Mesothelial cell of epicardium (in vitro differentiated cells): Measurements from ENCODE around the gene C4orf54. TPM values are rescaled to one million over a fixed set of nuclear protein-coding genes. Genes with fewer than 3 reads are reported as not detected.

ENCODE experiments used
- DNase-seq, 2 experiments: peaks; one replicate each; pipeline ENCODE4 v3.0.0; 2021; ENCODE audit warnings: low spot score in 2 of 2; ENCODE audit not compliant: unreplicated experiment in 2 of 2
- H3K27ac Mint-ChIP-seq: 2 replicates; pipeline ENCODE4 v1.8.0; 2021; ENCODE audit warnings: mixed read lengths
- H3K27me3 Mint-ChIP-seq: 2 replicates; pipeline ENCODE4 v1.8.0; 2021; ENCODE audit warnings: low read depth, mixed read lengths
- H3K36me3 Mint-ChIP-seq: 2 replicates; pipeline ENCODE4 v1.8.0; 2021; ENCODE audit warnings: mixed read lengths
- H3K4me1 Mint-ChIP-seq: 2 replicates; pipeline ENCODE4 v1.8.0; 2021; ENCODE audit warnings: mixed read lengths
- H3K4me3 Mint-ChIP-seq: 2 replicates; pipeline ENCODE4 v1.8.0; 2021; ENCODE audit warnings: mild to moderate bottlenecking, moderate library complexity, mixed read lengths
- H3K9me3 Mint-ChIP-seq: 2 replicates; pipeline ENCODE4 v1.8.0; 2021; ENCODE audit warnings: mixed read lengths
- CTCF ChIP-seq: fragments of 200-600 bp; sonication (generic); IDR thresholded peaks from one replicate; pipeline ENCODE4 v1.5.0; 2021; ENCODE audit warnings: antibody characterized with exemption; ENCODE audit not compliant: unreplicated experiment
- total RNA-seq: library from RNA; stranded (reverse); gene quantifications from 3 replicates; pipeline ENCODE4 v1.2.1, GENCODE V29; 2021

C4orf54 gene
- total RNA-seq, 1 donor from 2014 or later, result 0.04 TPM

- Mint-ChIP-seq H3K4me1 (no peaks in the 10 kb centered on the region), H3K9me3 (no peaks in the 10 kb centered on the region), H3K27ac (no peak overlapping the region), H3K36me3 (no peaks in the 10 kb centered on the region), H3K27me3 (no peaks in the 10 kb centered on the region), H3K4me3 (no peak overlapping the region)
- no peak for TF ChIP-seq CTCF
- no peak for DNase-seq
These were observed 4.3 kb upstream of the C4orf54 start for GRCh38 chr4:99661907-99662306.

- Mint-ChIP-seq H3K27ac (no peak overlapping the region), H3K9me3 (no peaks in the 10 kb centered on the region), H3K4me1 (peaks cover 5% of the 10 kb centered on the region), H3K27me3 (peaks cover 2% of the 10 kb centered on the region), H3K4me3 (no peak overlapping the region), H3K36me3 (no peaks in the 10 kb centered on the region)
- DNase-seq, result no peak
- no peak for TF ChIP-seq CTCF
These were observed 1.0 kb upstream of the C4orf54 start for GRCh38 chr4:99658666-99659065.

- no peak overlapping the region for H3K27ac Mint-ChIP-seq
- H3K4me1 Mint-ChIP-seq, result peaks cover 5% of the 10 kb centered on the region
- H3K4me3 Mint-ChIP-seq, result no peak overlapping the region
- TF ChIP-seq CTCF, result no peak
- H3K9me3 Mint-ChIP-seq, result no peaks in the 10 kb centered on the region
- peaks cover 6% of the 10 kb centered on the region for H3K27me3 Mint-ChIP-seq
- no peaks in the 10 kb centered on the region for H3K36me3 Mint-ChIP-seq
- DNase-seq, result no peak
These were observed 2.1 kb downstream of the C4orf54 start for GRCh38 chr4:99655308-99656081.

- H3K4me1 Mint-ChIP-seq, result peaks cover 5% of the 10 kb centered on the region
- no peak overlapping the region for H3K27ac Mint-ChIP-seq
- H3K36me3 Mint-ChIP-seq, result no peaks in the 10 kb centered on the region
- DNase-seq, result no peak
- TF ChIP-seq CTCF, result no peak
- peaks cover 6% of the 10 kb centered on the region for H3K27me3 Mint-ChIP-seq
- no peaks in the 10 kb centered on the region for H3K9me3 Mint-ChIP-seq
- no peak overlapping the region for H3K4me3 Mint-ChIP-seq
These were observed 3.3 kb downstream of the C4orf54 start for GRCh38 chr4:99654361-99654761.

GRCh38 chr4:99653916-99654315 is 3.7 kb downstream of the C4orf54 start:
- no peak for TF ChIP-seq CTCF
- Mint-ChIP-seq H3K9me3 (no peaks in the 10 kb centered on the region), H3K27me3 (peaks cover 6% of the 10 kb centered on the region), H3K4me3 (no peak overlapping the region), H3K4me1 (peaks cover 5% of the 10 kb centered on the region), H3K36me3 (no peaks in the 10 kb centered on the region), H3K27ac (no peak overlapping the region)
- no peak for DNase-seq
